HEK293T (cell line): Measurements from ENCODE around the gene MEIS1.

Source experiments
- ARNT ChIP-seq: fragments of 450-650 bp; IDR thresholded peaks from 2 replicates; pipeline ENCODE4 v1.6.1; 2017; ENCODE audit warnings: mild to moderate bottlenecking
- BHLHE40 ChIP-seq: fragments of 450-650 bp; IDR thresholded peaks from 2 replicates; pipeline ENCODE4 v1.6.1; 2016; ENCODE audit warnings: mild to moderate bottlenecking, moderate library complexity, borderline replicate concordance
- CTBP1 ChIP-seq: fragments of 450-650 bp; IDR thresholded peaks from 2 replicates; pipeline ENCODE4 v1.6.1; 2016; ENCODE audit warnings: borderline replicate concordance
- FOXA1 ChIP-seq: fragments of 450-650 bp; IDR thresholded peaks from 2 replicates; pipeline ENCODE4 v1.6.1; 2016; ENCODE audit warnings: mild to moderate bottlenecking
- FOXK2 ChIP-seq: fragments of 450-650 bp; IDR thresholded peaks from 2 replicates; pipeline ENCODE4 v1.6.1; 2016; ENCODE audit warnings: mild to moderate bottlenecking
- FOXM1 ChIP-seq: fragments of 450-650 bp; IDR thresholded peaks from 2 replicates; pipeline ENCODE4 v1.6.1; 2017; ENCODE audit warnings: mild to moderate bottlenecking, borderline replicate concordance
- NFRKB ChIP-seq: fragments of 450-650 bp; IDR thresholded peaks from 2 replicates; pipeline ENCODE4 v1.6.1; 2016; ENCODE audit warnings: mild to moderate bottlenecking, moderate library complexity
- SP1 ChIP-seq: fragments of 450-650 bp; IDR thresholded peaks from 2 replicates; pipeline ENCODE4 v1.6.1; 2017
- SUZ12 ChIP-seq: fragments of 450-650 bp; IDR thresholded peaks from 2 replicates; pipeline ENCODE4 v1.6.1; 2016; ENCODE audit warnings: mild to moderate bottlenecking
- TARDBP ChIP-seq: fragments of 450-650 bp; IDR thresholded peaks from 2 replicates; pipeline ENCODE4 v1.6.1; 2016
- ZNF384 ChIP-seq: fragments of 450-650 bp; IDR thresholded peaks from 2 replicates; pipeline ENCODE4 v1.6.1; 2016
- TF ChIP-seq, protein P1 (sequence below): fragments of 450-650 bp; IDR thresholded peaks from 2 replicates; pipeline ENCODE4 v1.6.1; 2016

DNA sequence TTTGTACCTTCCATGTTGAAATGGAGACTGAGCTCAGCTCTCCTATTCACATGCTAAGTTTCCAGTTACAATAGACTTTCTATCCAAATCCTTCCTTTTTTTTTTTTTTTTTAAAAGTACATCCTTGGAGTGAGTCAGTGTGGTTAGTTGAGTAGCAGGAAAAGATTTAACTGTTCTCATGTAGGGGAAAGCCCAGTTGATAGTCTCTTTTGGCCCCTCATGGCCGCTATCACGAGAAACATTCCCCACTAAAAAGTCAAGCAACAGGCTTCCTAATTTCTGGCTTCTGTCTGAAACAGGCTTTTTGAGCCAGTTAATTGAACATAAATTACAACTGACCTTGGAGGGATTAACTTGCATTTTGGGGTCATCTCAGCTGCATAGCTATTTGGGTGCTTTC is 161.3 kb downstream of the MEIS1 start:
- TF ChIP-seq SUZ12 (no peak), FOXA1 (no peak), BHLHE40 (no peak), ZNF384 (no peak), FOXM1 (no peak), FOXK2 (no peak), TARDBP (no peak), SP1 (no peak), CTBP1 (no peak), ARNT (no peak), NFRKB (no peak)
- TF ChIP-seq, protein P1, sequence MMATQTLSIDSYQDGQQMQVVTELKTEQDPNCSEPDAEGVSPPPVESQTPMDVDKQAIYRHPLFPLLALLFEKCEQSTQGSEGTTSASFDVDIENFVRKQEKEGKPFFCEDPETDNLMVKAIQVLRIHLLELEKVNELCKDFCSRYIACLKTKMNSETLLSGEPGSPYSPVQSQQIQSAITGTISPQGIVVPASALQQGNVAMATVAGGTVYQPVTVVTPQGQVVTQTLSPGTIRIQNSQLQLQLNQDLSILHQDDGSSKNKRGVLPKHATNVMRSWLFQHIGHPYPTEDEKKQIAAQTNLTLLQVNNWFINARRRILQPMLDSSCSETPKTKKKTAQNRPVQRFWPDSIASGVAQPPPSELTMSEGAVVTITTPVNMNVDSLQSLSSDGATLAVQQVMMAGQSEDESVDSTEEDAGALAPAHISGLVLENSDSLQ = no peak
